HepG2 (cell line): ENCODE results near the gene LMAN2L. TPM values are rescaled to one million over a fixed set of nuclear protein-coding genes. Genes with fewer than 3 reads are reported as not detected.

Experiments used
- ATAC-seq: fragments of 200-7000 bp; cut with Tn5 transposase; 3 replicates; pipeline ENCODE4 v1.9.1; 2020; ENCODE audit warnings: mild to moderate bottlenecking, moderate library complexity
- BruUV-seq: library from RNA; stranded (reverse); fragments of 400-500 nt; replicated peaks from 2 replicates; lab custom pipeline; 2021; lab: Mats Ljungman, UMichigan
- CTCF ChIA-PET: fragments of 300-600 bp; formaldehyde crosslinking; extraction: SDS; loops from one replicate; lab custom pipeline; 2021; ENCODE audit warnings: low total read pairs, inconsistent platforms, low intra/inter-chr PET ratio; lab: Yijun Ruan, JAX
- POLR2A ChIA-PET: fragments of 350-600 bp; sonication (Branson Sonifier 250); formaldehyde crosslinking; loops from one replicate; lab custom pipeline; 2020; ENCODE audit warnings: antibody characterized with exemption, inconsistent platforms; lab: Yijun Ruan, JAX
- DNase-seq: peaks from one replicate; pipeline ENCODE4 v3.0.0-alpha.2; 2015; ENCODE audit warnings: low spot score
- FAIRE-seq: peaks from 3 replicates; lab custom pipeline; 2011; peaks lifted over from hg19 to GRCh38; lab: Jason Lieb, UNC
- H2AFZ ChIP-seq: one replicate; pipeline ENCODE4 v1.6.1; 2011; ENCODE audit warnings: low read length, inconsistent platforms
- H3K27ac ChIP-seq: fragments of 300-600 bp; 3 replicates; pipeline ENCODE4 v1.8.0; 2011; ENCODE audit warnings: mixed run types, mild to moderate bottlenecking, mixed read lengths, low read length, inconsistent platforms; ENCODE audit not compliant: insufficient read depth; ENCODE audit errors: extremely low read length
- H3K27me3 ChIP-seq, 2 experiments: fragments of 200-600 bp in 1 of 2; 2 replicates in 1 of 2; 3 replicates in 1 of 2; pipeline versions ENCODE4 v1.6.0 to v1.8.0; 2011; ENCODE audit warnings: low read length in 2 of 2, mild to moderate bottlenecking in 2 of 2, moderate library complexity in 2 of 2, inconsistent platforms in 1 of 2; ENCODE audit not compliant: insufficient read depth in 2 of 2, control insufficient read depth in 1 of 2
- H3K36me3 ChIP-seq, 2 experiments: fragments of 200-600 bp in 1 of 2; replicated peaks in 1 of 2; 2 replicates in 1 of 2; 3 replicates in 1 of 2; pipeline versions ENCODE4 v1.5.1 to v1.8.0; 2011; ENCODE audit warnings: low read length in 2 of 2, inconsistent platforms in 1 of 2; ENCODE audit not compliant: insufficient read depth in 2 of 2, control insufficient read depth in 1 of 2
- H3K4me1 ChIP-seq: 2 replicates; pipeline ENCODE4 v1.5.1; 2012; ENCODE audit warnings: low read length, inconsistent platforms; ENCODE audit not compliant: insufficient read depth
- H3K4me2 ChIP-seq: 2 replicates; pipeline ENCODE4 v1.6.0; 2011; ENCODE audit warnings: low read depth, low read length, inconsistent platforms
- H3K4me3 ChIP-seq, 3 experiments: fragments of 200-600 bp in 1 of 3; sonication (generic), shearing (Covaris generic) in 1 of 3; replicated peaks in 1 of 3; 2 replicates each; pipeline ENCODE4 v1.5.1; 2011 to 2016; ENCODE audit warnings: low read length in 3 of 3, inconsistent platforms in 2 of 3, low read depth in 2 of 3, mild to moderate bottlenecking in 2 of 3, control low read depth in 1 of 3, mixed read lengths in 1 of 3; ENCODE audit not compliant: insufficient read depth in 1 of 3
- H3K79me2 ChIP-seq: one replicate; pipeline ENCODE4 v1.6.1; 2011; ENCODE audit warnings: low read length, inconsistent platforms; ENCODE audit not compliant: insufficient read depth
- H3K9ac ChIP-seq: 2 replicates; pipeline ENCODE4 v1.6.0; 2011; ENCODE audit warnings: mild to moderate bottlenecking, low read depth, low read length, inconsistent platforms; ENCODE audit not compliant: insufficient read depth
- H3K9me3 ChIP-seq: 2 replicates; pipeline ENCODE4 v1.5.1; 2012; ENCODE audit warnings: mild to moderate bottlenecking, low read length
- H4K20me1 ChIP-seq: 2 replicates; pipeline ENCODE4 v1.6.0; 2011; ENCODE audit warnings: inconsistent platforms, mild to moderate bottlenecking, low read length, moderate library complexity; ENCODE audit not compliant: insufficient read depth
- EED ChIP-seq: sonication (generic); formaldehyde crosslinking; IDR thresholded peaks from 2 replicates; pipeline ENCODE4 v1.5.0; 2020; ENCODE audit warnings: mild to moderate bottlenecking, missing genetic modification reagents
- KDM5B ChIP-seq: sonication (generic); formaldehyde crosslinking; IDR thresholded peaks from 2 replicates; pipeline ENCODE4 v1.4.0; 2020; ENCODE audit warnings: missing genetic modification reagents, mild to moderate bottlenecking, borderline replicate concordance
- MED1 ChIP-seq: sonication (generic); formaldehyde crosslinking; IDR thresholded peaks from 2 replicates; pipeline ENCODE4 v1.4.0; 2020; ENCODE audit warnings: missing genetic modification reagents
- RBAK ChIP-seq: sonication (generic); formaldehyde crosslinking; IDR thresholded peaks from 2 replicates; pipeline ENCODE4 v1.5.1; 2020; ENCODE audit warnings: mild to moderate bottlenecking, missing genetic modification reagents
- ZMAT3 ChIP-seq: sonication (generic); formaldehyde crosslinking; conservative IDR thresholded peaks from 2 replicates; pipeline ENCODE4 v1.7.0; 2021; ENCODE audit warnings: missing genetic modification reagents
- ZNF441 ChIP-seq: sonication (generic); formaldehyde crosslinking; IDR thresholded peaks from 2 replicates; pipeline ENCODE4 v1.7.0; 2021; ENCODE audit warnings: missing genetic modification reagents, borderline replicate concordance
- ZNF484 ChIP-seq: sonication (generic); formaldehyde crosslinking; IDR thresholded peaks from 2 replicates; pipeline ENCODE4 v1.5.1; 2020; ENCODE audit warnings: mild to moderate bottlenecking, low read depth, missing genetic modification reagents, borderline replicate concordance
- WGBS: methylation state at CpG from one replicate; pipeline ENCODE4 v1.1.6; 2017; ENCODE audit warnings: low lambda C conversion rate; 5-methylcytosine and 5-hydroxymethylcytosine counted together
- in situ Hi-C: cut with HindIII; loops from 2 replicates; pipeline ENCODE4 v1.10.0; 2017; ENCODE audit warnings: low pct_unique_long_range_greater_than_20kb; ENCODE audit not compliant: extremely low pct_ligation_motif_present
- intact Hi-C: fragments of 100-400 bp; cut with micrococcal nuclease; formaldehyde crosslinking; loops from one replicate; pipeline ENCODE4 v1.10.0; 2022; ENCODE audit not compliant: unreplicated experiment
- polyA plus RNA-seq, 8 experiments: library from polyadenylated mRNA; depleted of rRNA in 3 of 8; stranded (reverse) in 7 of 8; unstranded in 1 of 8; fragments of >200 nt; fragmentation: Illumina TruSeq in 4 of 8; extraction: Trizol in 4 of 8; gene quantifications; 2 replicates each; pipeline versions ENCODE4 v1.2.1 to v1.2.3, GENCODE V29; 2011 to 2016; ENCODE audit warnings: low read depth in 4 of 8, missing spikeins in 1 of 8, mixed read lengths in 1 of 8; ENCODE audit not compliant: insufficient read depth in 1 of 8
- total RNA-seq, 5 experiments: library from RNA; depleted of rRNA; stranded (reverse); fragments of >200 nt; fragmentation: Illumina TruSeq; extraction: Trizol; gene quantifications; 2 replicates each; pipeline ENCODE4 v1.2.3, GENCODE V29; 2016; ENCODE audit warnings: low read depth in 1 of 5
- TF ChIP-seq, protein P1 (sequence below): sonication (generic); formaldehyde crosslinking; IDR thresholded peaks from 2 replicates; pipeline ENCODE4 v1.4.0; 2020; ENCODE audit warnings: missing genetic modification reagents, borderline replicate concordance
- TF ChIP-seq, protein P2 (sequence below): sonication (generic); formaldehyde crosslinking; IDR thresholded peaks from 2 replicates; pipeline ENCODE4 v1.5.0; 2020; ENCODE audit warnings: mild to moderate bottlenecking, missing genetic modification reagents, borderline replicate concordance
- TF ChIP-seq, protein P3 (sequence below): sonication (generic); formaldehyde crosslinking; IDR thresholded peaks from 2 replicates; pipeline ENCODE4 v1.9.0; 2021; ENCODE audit warnings: missing genetic modification reagents, borderline replicate concordance

The LMAN2L gene
- total and polyA plus RNA-seq, 2 of the 13 experiments (the other 11 are each of a cell fraction or from before 2014, with no cell fraction given), result 39.1 to 57.9 TPM

DNA sequence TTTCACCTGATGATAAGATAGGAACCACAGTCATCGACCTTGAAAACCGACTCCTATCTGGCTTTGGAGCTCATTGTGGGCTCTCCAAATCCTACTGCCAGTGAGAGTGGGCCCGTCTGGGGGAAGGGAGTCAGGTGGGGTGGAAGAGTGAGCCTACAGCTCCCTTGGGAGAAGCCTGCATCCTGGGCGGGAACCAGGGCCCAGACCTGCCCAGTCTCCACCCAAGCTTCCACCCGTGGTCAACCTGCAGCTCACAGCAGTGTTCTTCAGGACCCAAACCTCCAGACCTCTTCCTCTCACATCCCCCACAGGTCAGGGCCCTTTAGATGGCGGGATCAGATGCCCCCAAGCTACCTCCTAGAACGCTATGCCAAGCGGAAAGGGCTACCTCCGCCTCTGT lies 40.2 kb downstream of the LMAN2L start:
- no TSS peak for BruUV-seq
- no peaks in the 10 kb centered on the region for H3K9me3 ChIP-seq
- WGBS, result 77% methylated on average over 7 of the region's 9 CpGs
- no peak for TF ChIP-seq RBAK (CRISPR knock-in tag)
- TF ChIP-seq, protein P1, sequence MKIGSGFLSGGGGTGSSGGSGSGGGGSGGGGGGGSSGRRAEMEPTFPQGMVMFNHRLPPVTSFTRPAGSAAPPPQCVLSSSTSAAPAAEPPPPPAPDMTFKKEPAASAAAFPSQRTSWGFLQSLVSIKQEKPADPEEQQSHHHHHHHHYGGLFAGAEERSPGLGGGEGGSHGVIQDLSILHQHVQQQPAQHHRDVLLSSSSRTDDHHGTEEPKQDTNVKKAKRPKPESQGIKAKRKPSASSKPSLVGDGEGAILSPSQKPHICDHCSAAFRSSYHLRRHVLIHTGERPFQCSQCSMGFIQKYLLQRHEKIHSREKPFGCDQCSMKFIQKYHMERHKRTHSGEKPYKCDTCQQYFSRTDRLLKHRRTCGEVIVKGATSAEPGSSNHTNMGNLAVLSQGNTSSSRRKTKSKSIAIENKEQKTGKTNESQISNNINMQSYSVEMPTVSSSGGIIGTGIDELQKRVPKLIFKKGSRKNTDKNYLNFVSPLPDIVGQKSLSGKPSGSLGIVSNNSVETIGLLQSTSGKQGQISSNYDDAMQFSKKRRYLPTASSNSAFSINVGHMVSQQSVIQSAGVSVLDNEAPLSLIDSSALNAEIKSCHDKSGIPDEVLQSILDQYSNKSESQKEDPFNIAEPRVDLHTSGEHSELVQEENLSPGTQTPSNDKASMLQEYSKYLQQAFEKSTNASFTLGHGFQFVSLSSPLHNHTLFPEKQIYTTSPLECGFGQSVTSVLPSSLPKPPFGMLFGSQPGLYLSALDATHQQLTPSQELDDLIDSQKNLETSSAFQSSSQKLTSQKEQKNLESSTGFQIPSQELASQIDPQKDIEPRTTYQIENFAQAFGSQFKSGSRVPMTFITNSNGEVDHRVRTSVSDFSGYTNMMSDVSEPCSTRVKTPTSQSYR, result no peak
- TF ChIP-seq, protein P2, sequence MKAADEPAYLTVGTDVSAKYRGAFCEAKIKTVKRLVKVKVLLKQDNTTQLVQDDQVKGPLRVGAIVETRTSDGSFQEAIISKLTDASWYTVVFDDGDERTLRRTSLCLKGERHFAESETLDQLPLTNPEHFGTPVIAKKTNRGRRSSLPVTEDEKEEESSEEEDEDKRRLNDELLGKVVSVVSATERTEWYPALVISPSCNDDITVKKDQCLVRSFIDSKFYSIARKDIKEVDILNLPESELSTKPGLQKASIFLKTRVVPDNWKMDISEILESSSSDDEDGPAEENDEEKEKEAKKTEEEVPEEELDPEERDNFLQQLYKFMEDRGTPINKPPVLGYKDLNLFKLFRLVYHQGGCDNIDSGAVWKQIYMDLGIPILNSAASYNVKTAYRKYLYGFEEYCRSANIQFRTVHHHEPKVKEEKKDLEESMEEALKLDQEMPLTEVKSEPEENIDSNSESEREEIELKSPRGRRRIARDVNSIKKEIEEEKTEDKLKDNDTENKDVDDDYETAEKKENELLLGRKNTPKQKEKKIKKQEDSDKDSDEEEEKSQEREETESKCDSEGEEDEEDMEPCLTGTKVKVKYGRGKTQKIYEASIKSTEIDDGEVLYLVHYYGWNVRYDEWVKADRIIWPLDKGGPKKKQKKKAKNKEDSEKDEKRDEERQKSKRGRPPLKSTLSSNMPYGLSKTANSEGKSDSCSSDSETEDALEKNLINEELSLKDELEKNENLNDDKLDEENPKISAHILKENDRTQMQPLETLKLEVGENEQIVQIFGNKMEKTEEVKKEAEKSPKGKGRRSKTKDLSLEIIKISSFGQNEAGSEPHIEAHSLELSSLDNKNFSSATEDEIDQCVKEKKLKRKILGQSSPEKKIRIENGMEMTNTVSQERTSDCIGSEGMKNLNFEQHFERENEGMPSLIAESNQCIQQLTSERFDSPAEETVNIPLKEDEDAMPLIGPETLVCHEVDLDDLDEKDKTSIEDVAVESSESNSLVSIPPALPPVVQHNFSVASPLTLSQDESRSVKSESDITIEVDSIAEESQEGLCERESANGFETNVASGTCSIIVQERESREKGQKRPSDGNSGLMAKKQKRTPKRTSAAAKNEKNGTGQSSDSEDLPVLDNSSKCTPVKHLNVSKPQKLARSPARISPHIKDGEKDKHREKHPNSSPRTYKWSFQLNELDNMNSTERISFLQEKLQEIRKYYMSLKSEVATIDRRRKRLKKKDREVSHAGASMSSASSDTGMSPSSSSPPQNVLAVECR (CRISPR knock-in tag), result no peak
- TF ChIP-seq ZMAT3, result no peak
- TF ChIP-seq, protein P3, sequence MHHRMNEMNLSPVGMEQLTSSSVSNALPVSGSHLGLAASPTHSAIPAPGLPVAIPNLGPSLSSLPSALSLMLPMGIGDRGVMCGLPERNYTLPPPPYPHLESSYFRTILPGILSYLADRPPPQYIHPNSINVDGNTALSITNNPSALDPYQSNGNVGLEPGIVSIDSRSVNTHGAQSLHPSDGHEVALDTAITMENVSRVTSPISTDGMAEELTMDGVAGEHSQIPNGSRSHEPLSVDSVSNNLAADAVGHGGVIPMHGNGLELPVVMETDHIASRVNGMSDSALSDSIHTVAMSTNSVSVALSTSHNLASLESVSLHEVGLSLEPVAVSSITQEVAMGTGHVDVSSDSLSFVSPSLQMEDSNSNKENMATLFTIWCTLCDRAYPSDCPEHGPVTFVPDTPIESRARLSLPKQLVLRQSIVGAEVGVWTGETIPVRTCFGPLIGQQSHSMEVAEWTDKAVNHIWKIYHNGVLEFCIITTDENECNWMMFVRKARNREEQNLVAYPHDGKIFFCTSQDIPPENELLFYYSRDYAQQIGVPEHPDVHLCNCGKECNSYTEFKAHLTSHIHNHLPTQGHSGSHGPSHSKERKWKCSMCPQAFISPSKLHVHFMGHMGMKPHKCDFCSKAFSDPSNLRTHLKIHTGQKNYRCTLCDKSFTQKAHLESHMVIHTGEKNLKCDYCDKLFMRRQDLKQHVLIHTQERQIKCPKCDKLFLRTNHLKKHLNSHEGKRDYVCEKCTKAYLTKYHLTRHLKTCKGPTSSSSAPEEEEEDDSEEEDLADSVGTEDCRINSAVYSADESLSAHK (CRISPR knock-in tag), result no peak
- TF ChIP-seq KDM5B, result no peak
- TF ChIP-seq ZNF441 (CRISPR knock-in tag), result no peak
- no peak for TF ChIP-seq EED (CRISPR knock-in tag)
- TF ChIP-seq ZNF484, result no peak
- no peak for TF ChIP-seq MED1 (CRISPR knock-in tag)

More for the DNA sequence above, 40.2 kb downstream of the LMAN2L start:
- FAIRE-seq (no peak), ATAC-seq (no peak), DNase-seq (no peak)
- no peak overlapping the region for H3K4me3 ChIP-seq
- H3K79me2 ChIP-seq, result no peaks in the 10 kb centered on the region
- CTCF ChIA-PET, result no interaction called here
- H3K9ac ChIP-seq, result no peak overlapping the region
- no peaks in the 10 kb centered on the region for H3K27me3 ChIP-seq
- H3K4me2 ChIP-seq, result no peak overlapping the region
- no peak overlapping the region for H3K27ac ChIP-seq
- no peaks in the 10 kb centered on the region for H3K4me1 ChIP-seq
- peaks cover 0 to 6% of the 10 kb centered on the region in 2 experiments; a peak in 1 of 5 replicates for H3K36me3 ChIP-seq
- intact Hi-C loops, result no loop called here
- H2AFZ ChIP-seq, result no peak overlapping the region
- in situ Hi-C loops, result no loop called here
- no peaks in the 10 kb centered on the region; the same call in 1 of the 2 replicates for H4K20me1 ChIP-seq
- POLR2A ChIA-PET, result interaction anchor here (0.9 kb wide), 1 partner anchor 16 kb away, joined by 4 read pairs; no protein-coding TSS in a partner anchor
